SK-N-MC (cell line): ENCODE data around the gene CFAP69.

Experiments
- EZH2 ChIP-seq: fragments of 200-600 bp; sonication (generic); IDR thresholded peaks from one replicate; pipeline ENCODE4 v1.6.1; 2017; ENCODE audit warnings: antibody characterized with exemption
- POLR2AphosphoS5 ChIP-seq: IDR thresholded peaks from 2 replicates; pipeline ENCODE4 v1.6.1; 2012; ENCODE audit warnings: mild to moderate bottlenecking, low read depth, low read length, borderline replicate concordance

DNA sequence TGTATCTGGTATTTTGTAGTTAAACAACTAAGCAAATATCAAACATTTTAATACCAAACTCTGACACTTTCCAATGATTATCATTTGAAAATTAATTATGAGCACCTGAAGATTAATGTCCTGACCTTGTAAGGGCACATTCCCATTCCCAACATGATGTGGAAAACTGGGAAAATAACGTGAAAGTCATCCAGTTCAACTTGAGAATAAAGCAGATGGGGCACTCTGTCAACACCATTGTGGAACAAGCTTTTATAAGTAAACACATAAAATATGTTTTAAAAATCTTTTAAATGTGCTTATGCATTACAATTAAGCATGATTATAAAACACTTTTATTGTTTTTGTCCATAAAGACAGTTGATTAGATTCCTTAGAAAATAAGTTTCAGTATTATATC is 19.4 kb upstream of the CFAP69 start:
- no peak for TF ChIP-seq EZH2
- no peak for TF ChIP-seq POLR2AphosphoS5
